Liver (tissue), 3 donors: ENCODE measurements around the gene EEFSEC.

Source experiments
- JUND ChIP-seq, 2 donors: IDR thresholded peaks; 2 replicates each; pipeline ENCODE4 v1.6.1; 2016; ENCODE audit warnings: antibody characterized with exemption in 2 of 2
- TF ChIP-seq, protein P1 (sequence below): fragments of 150-350 bp; IDR thresholded peaks from 2 replicates; pipeline ENCODE4 v1.5.1; 2017; ENCODE audit warnings: improper control_type of control experiment, low read depth, low read length; ENCODE audit not compliant: missing input control
- TF ChIP-seq, protein P2 (sequence below): IDR thresholded peaks from 2 replicates; pipeline ENCODE4 v1.6.1; 2016; ENCODE audit warnings: antibody characterized with exemption, mild to moderate bottlenecking
- TF ChIP-seq, protein P3 (sequence below): IDR thresholded peaks from 2 replicates; pipeline ENCODE4 v1.6.1; 2016; ENCODE audit warnings: antibody characterized with exemption
- donor health status: healthy.
- donor health status: healthy.

DNA sequence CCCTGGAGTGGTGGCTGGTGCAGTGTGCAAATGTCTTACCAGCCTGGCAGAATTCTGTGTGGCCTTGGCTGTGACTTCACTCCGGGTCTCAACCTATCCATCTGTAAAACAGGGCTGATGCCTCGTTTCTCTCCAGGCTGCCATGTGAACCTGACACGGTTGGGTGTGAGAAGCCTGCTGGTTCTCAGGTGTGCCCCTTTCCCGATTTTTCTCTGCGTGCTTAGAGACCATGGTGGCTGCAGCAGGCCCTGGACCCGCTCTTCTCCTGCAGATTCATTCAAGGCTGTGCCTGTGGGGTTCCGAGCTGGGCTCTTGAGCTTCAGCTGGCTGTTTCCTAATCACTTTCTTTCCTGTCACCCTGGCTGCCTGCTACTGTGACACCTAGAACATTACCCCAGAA lies 38.9 kb downstream of the EEFSEC start:
- TF ChIP-seq, protein P1, sequence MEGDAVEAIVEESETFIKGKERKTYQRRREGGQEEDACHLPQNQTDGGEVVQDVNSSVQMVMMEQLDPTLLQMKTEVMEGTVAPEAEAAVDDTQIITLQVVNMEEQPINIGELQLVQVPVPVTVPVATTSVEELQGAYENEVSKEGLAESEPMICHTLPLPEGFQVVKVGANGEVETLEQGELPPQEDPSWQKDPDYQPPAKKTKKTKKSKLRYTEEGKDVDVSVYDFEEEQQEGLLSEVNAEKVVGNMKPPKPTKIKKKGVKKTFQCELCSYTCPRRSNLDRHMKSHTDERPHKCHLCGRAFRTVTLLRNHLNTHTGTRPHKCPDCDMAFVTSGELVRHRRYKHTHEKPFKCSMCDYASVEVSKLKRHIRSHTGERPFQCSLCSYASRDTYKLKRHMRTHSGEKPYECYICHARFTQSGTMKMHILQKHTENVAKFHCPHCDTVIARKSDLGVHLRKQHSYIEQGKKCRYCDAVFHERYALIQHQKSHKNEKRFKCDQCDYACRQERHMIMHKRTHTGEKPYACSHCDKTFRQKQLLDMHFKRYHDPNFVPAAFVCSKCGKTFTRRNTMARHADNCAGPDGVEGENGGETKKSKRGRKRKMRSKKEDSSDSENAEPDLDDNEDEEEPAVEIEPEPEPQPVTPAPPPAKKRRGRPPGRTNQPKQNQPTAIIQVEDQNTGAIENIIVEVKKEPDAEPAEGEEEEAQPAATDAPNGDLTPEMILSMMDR: no peak
- TF ChIP-seq, protein P2, sequence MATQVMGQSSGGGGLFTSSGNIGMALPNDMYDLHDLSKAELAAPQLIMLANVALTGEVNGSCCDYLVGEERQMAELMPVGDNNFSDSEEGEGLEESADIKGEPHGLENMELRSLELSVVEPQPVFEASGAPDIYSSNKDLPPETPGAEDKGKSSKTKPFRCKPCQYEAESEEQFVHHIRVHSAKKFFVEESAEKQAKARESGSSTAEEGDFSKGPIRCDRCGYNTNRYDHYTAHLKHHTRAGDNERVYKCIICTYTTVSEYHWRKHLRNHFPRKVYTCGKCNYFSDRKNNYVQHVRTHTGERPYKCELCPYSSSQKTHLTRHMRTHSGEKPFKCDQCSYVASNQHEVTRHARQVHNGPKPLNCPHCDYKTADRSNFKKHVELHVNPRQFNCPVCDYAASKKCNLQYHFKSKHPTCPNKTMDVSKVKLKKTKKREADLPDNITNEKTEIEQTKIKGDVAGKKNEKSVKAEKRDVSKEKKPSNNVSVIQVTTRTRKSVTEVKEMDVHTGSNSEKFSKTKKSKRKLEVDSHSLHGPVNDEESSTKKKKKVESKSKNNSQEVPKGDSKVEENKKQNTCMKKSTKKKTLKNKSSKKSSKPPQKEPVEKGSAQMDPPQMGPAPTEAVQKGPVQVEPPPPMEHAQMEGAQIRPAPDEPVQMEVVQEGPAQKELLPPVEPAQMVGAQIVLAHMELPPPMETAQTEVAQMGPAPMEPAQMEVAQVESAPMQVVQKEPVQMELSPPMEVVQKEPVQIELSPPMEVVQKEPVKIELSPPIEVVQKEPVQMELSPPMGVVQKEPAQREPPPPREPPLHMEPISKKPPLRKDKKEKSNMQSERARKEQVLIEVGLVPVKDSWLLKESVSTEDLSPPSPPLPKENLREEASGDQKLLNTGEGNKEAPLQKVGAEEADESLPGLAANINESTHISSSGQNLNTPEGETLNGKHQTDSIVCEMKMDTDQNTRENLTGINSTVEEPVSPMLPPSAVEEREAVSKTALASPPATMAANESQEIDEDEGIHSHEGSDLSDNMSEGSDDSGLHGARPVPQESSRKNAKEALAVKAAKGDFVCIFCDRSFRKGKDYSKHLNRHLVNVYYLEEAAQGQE: no peak
- TF ChIP-seq JUND (IDR thresholded peaks at IDR 0.05): no peak
- TF ChIP-seq, protein P3, sequence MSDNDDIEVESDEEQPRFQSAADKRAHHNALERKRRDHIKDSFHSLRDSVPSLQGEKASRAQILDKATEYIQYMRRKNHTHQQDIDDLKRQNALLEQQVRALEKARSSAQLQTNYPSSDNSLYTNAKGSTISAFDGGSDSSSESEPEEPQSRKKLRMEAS: no peak
